ENCODE data around the gene POU2F1.

POU2F1 gene

DNA sequence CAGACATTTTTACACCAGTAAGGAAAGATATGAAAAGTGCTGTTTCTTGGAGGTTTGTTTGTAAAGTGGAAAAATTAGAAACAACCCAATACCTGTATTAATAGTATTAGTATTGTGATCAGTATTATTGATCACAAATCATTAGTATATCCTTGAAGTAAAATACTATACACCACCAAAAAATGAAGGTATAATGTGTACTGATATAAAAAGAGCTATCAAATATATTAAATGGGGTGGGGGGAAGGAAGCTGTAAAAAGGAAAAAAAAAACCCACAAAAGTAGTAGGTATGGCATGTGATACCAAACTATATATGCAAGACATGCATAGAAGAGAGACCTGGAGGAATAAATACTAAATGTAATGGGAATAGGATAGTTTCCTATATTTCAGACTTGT lies 46.3 kb downstream of the POU2F1 start:
- in situ Hi-C loops (cut with HindIII; ENCODE audit: low sequenced_read_pairs) = loop anchor here (10.0 kb wide), 1 partner anchor 128 kb away; no protein-coding TSS in a partner anchor

GRCh38 chr1:167268347-167268787 lies 47.7 kb downstream of the POU2F1 start:
- in situ Hi-C loops (cut with HindIII; ENCODE audit: low sequenced_read_pairs) = loop anchor here (10.0 kb wide), 1 partner anchor 126 kb away; no protein-coding TSS in a partner anchor

DNA sequence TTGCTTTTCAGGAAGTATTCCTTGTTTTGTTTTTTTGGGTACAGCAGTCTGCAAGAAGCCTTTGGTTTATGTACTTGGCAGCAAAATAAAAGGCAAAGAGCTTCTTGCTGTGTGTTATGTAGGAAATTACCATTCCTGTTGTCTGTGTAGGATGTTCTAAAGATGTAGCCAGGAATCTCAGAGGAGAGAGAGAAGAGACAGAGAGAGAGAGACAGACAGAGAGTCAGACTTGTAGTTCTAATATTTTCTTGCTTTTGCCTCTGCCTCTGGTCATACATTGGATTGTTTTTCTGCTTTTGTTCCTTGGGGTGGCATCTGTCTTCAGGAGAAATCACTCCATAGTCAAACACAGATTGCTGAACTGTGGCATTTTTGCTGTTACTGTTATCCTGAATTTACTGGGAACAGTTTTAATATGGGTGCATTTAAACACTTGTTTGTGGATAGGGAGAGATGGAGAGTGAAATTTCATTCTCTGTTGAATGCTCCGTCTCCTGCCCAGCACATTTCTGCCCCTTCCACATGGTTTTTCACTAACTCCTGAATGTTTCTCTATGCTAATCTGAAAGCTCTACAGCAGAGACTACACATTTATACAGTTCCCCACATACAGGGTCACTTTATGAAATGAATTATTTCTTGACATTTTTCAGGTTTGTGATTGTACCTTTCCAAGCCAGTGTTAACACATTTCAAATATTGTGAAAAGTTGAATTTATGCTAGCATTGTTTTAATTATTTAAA lies 49.8 kb downstream of the POU2F1 start:
- in situ Hi-C loops (cut with HindIII; ENCODE audit: low sequenced_read_pairs) = no loop called here

- in situ Hi-C loops (cut with HindIII; ENCODE audit: low sequenced_read_pairs) = no loop called here
These were observed 51.8 kb downstream of the POU2F1 start for GRCh38 chr1:167272369-167272957.

DNA sequence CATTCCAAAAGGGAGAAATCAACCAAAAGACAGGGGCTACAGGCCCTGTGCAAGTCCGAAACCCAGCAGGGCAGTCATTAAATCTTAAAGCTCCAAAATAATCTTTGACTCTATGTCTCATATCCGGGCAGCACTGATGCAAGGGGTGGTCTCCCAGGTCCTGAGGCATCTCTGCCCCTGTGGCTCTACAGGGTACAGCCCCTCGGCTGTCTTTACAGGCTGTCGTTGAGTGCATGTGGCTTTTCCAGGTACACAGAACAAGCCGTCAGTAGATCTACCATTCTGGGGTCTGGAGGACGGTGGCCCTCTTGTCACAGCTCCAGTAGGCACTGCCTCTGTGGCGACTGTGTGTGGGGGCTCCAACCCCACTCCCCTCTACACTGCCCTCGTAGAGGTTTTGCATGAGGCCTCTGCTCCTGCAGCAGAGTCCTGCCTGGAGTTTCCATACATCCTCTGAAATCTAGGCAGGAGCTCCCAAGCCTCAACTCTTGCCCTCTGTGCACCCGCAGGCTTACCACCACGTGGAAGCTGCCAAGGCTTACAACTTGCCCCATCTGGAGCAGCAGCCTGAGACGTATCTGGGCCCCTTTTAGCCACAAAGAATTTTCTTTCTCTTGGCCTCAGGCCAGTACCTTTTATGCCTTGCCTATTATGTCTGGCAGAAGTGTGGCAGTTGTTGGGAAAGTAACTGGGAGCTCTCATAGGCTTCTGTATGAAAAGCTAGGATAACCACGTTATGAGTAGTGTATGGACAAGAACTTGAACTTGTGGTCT lies 52.5 kb downstream of the POU2F1 start:
- in situ Hi-C loops (cut with HindIII; ENCODE audit: low sequenced_read_pairs) = no loop called here

DNA sequence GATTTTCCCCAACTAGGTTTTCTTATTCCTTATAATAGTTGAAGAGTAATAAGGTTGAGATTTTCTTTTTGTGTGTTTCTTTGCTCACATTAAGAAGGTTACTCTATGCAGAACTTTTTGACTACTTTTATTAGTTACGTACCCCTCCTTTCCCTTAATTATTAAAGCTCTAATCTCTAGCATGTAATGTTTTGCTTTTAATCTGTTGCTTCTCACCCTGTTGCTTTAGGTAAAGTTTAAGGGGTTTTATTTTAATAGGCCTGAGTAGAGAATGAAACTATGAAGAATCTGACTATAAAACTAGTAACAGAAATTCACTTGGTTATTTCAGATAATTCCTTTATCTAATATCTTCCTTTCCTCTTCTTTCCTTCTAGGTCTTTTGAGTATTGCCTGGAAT lies 53.4 kb downstream of the POU2F1 start:
- in situ Hi-C loops (cut with HindIII; ENCODE audit: low sequenced_read_pairs) = no loop called here

DNA sequence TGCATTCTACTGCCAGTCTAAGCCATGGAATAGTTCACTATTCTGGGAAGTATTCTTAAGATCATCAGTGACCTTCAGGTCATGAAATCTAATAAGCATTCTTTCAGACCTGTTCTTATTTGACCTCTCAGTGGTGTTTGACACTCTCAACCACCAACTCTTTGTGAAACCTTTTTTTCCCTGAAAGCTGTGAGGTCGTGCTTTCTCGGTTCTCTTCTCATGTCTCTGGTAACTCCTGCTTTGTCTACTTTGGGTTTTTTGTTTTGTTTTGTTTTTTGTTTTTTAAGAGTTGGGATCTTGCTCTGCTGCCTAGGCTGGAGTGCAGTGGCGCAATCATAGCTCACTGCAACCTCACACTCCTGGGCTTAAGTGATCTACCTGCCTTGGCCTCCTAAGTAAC lies 56.3 kb downstream of the POU2F1 start:
- in situ Hi-C loops (cut with HindIII; ENCODE audit: low sequenced_read_pairs) = no loop called here

- in situ Hi-C loops (cut with HindIII; ENCODE audit: low sequenced_read_pairs) = no loop called here
These were observed 57.8 kb downstream of the POU2F1 start for GRCh38 chr1:167278497-167278896.

- in situ Hi-C loops (cut with HindIII; ENCODE audit: low sequenced_read_pairs) = no loop called here
These were observed 60.2 kb downstream of the POU2F1 start for GRCh38 chr1:167280912-167281311.

DNA sequence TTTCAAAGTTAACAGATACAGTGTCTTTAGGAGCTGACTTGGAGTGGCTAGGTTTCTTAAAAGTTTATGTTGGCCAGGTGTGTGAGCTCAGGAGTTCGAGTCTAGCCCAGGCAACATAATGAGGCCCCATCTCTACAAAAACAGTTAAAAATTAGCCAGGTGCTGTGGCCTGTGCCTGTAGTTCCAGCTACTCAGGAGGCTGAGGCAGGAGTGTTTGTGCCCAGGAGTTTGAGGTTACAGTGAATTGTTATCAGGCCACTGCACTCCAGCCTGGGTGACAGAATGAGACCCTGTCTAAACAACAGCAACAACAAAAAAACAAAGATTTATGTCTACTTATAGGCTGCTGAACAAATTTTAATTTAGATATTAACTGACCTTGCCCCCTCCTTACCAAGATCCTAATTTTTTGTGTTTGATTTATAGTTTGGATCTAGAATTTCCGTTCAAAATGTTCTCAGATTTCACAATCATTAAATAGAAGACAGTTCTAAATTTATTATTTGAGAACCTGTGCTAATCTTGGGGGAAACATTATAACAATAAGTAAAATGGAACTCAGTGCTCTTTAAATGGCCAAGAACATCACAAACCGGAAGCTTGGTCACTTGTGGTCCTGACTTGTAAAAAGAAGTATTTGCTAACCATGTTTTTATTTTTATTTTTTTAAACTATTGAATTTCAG lies 67.8 kb downstream of the POU2F1 start:
- in situ Hi-C loops (cut with HindIII; ENCODE audit: low sequenced_read_pairs) = no loop called here

GRCh38 chr1:167289075-167289442 lies 68.4 kb downstream of the POU2F1 start:
- in situ Hi-C loops (cut with HindIII; ENCODE audit: low sequenced_read_pairs) = no loop called here

DNA sequence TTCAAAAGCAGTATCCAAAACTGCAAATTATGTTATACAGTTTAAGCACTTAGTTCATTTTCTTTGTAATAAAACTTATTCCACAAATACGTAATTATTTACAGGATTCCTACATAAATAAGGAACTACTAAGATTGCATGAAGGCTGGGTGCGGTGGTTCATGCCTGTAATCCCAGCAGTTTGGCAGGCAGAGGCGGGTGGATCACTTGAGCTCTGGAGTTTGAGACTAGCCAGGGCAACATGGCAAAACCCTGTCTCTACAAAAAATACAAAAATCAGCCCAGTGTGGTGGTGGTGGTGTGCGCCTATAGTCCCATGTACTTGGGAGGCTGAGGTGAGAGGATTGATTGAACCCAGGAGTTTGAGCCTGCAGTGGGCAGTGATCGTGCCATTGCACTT lies 69.3 kb downstream of the POU2F1 start:
- in situ Hi-C loops (cut with HindIII; ENCODE audit: low sequenced_read_pairs) = no loop called here

GRCh38 chr1:167291539-167292185 lies 71.0 kb downstream of the POU2F1 start:
- in situ Hi-C loops (cut with HindIII; ENCODE audit: low sequenced_read_pairs) = no loop called here

GRCh38 chr1:167292216-167292615 lies 71.5 kb downstream of the POU2F1 start:
- in situ Hi-C loops (cut with HindIII; ENCODE audit: low sequenced_read_pairs) = no loop called here

- in situ Hi-C loops (cut with HindIII; ENCODE audit: low sequenced_read_pairs) = no loop called here
These were observed 72.4 kb downstream of the POU2F1 start for GRCh38 chr1:167293057-167293456.

- in situ Hi-C loops (cut with HindIII; ENCODE audit: low sequenced_read_pairs) = no loop called here
These were observed 73.8 kb downstream of the POU2F1 start for GRCh38 chr1:167294528-167294927.

- in situ Hi-C loops (cut with HindIII; ENCODE audit: low sequenced_read_pairs) = no loop called here
These were observed 76.8 kb downstream of the POU2F1 start for GRCh38 chr1:167297222-167298214.

DNA sequence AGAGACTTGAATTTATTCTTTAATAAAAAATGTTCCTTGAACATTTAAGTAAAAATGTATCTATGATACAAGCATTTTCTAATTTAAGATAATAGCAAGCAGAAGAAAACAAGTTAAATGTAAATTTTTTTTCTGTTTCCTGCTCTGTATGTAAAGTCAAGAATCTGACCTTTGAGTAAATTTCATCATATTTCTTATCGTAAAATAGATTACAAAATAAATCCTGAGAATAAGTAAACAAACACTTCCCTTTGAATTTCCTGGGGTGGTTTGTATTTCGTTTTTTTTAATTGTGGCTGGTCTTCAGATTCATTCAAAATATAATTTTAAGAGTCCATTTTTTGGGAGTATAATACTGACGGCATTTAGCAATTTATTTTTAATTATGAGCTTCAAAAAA lies 77.6 kb downstream of the POU2F1 start:
- in situ Hi-C loops (cut with HindIII; ENCODE audit: low sequenced_read_pairs) = no loop called here

- in situ Hi-C loops (cut with HindIII; ENCODE audit: low sequenced_read_pairs) = no loop called here
These were observed 80.7 kb downstream of the POU2F1 start for GRCh38 chr1:167301355-167301754.

GRCh38 chr1:167304165-167304564 lies 83.5 kb downstream of the POU2F1 start:
- in situ Hi-C loops (cut with HindIII; ENCODE audit: low sequenced_read_pairs) = no loop called here
